ENCODE data around the gene NGFR. TPM values are rescaled to one million over a fixed set of nuclear protein-coding genes. Genes with fewer than 3 reads are reported as not detected.

The NGFR gene
- total and polyA plus RNA-seq, 2 donors (not counting 1 experiment from before 2014, with no cell fraction given), result 0.14 to 0.17 TPM

DNA sequence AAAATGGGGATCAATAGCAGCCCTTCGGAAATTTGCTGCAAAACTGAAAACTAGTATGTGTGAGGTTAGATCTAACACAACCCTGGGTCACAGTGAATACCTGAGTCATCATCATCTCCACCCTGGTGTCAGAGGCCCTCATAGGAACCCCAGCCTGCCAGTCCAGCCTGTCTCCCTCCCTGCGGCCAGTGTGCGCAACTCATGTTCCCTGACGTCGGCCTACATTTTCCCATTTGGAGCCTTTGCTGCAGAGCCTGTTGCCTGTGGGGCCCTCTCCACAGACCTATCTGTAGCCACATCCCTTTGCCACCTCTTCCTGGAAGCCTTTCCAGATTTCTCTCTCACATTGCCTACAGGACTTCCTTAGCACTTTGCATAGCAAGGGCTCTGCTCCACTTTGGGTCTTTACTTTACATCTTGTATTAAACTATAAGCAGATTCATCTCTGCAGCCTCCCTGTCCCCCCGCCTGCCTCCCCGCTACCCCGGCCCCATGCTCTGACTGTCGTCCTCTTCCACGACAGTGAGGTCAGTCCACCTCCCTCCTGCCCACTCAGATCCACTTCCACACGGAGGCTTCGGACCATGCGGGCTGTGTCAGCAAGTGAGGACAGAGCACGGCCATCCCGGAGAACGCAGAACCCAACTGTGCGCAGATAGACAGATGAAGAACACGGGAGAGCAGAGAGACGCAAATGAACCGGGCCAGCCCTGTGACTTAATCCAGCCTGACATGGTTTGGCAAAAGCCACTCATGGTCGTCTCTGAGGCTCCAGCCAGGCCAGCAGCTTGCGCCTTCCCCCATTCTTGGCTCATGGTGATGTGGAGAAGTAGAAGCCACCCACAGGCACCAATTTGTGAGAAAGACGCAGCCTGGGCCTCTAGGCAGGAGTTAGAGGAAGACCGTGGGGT is 31.0 kb downstream of the NGFR start:
- Histone ChIP-seq H3K36me3 (ENCODE audit: control insufficient read depth, insufficient read depth, low read length) (no peaks in the 10 kb centered on the region), H3K4me1 (ENCODE audit: control insufficient read depth, extremely low read depth, insufficient read depth, low read length) (no peaks in the 10 kb centered on the region), H3K27ac (ENCODE audit: insufficient read depth, low read length) (no peak overlapping the region), H3K9ac (ENCODE audit: insufficient read depth, low read length) (no peak overlapping the region), H2AFZ (ENCODE audit: low read length) (no peak overlapping the region), H3K4me3 (replicated peaks in 1 of 4; ENCODE audit: control extremely low read depth in 1 of 4, insufficient read depth in 1 of 4, low read depth in 3 of 4, low read length in 4 of 4) (no peak overlapping the region), H3K4me2 (ENCODE audit: extremely low read depth, insufficient read depth, low read length) (no peak overlapping the region), H4K20me1 (ENCODE audit: control insufficient read depth, extremely low read depth, insufficient read depth, low read length) (no peaks in the 10 kb centered on the region), H3K27me3 (ENCODE audit: control insufficient read depth, insufficient read depth, low read length) (peaks cover 18% of the 10 kb centered on the region), H3K79me2 (ENCODE audit: control insufficient read depth, insufficient read depth, low read length) (no peaks in the 10 kb centered on the region), H3K9me3 (ENCODE audit: control insufficient read depth, insufficient read depth, low read depth, low read length) (no peaks in the 10 kb centered on the region)
- no peak for DNase-seq (ENCODE audit: low read depth in 2 of 2)
- no peak for TF ChIP-seq EZH2 (IDR thresholded peaks at IDR 0.05; ENCODE audit: low read length, missing control alignments)
- TF ChIP-seq, protein P1, sequence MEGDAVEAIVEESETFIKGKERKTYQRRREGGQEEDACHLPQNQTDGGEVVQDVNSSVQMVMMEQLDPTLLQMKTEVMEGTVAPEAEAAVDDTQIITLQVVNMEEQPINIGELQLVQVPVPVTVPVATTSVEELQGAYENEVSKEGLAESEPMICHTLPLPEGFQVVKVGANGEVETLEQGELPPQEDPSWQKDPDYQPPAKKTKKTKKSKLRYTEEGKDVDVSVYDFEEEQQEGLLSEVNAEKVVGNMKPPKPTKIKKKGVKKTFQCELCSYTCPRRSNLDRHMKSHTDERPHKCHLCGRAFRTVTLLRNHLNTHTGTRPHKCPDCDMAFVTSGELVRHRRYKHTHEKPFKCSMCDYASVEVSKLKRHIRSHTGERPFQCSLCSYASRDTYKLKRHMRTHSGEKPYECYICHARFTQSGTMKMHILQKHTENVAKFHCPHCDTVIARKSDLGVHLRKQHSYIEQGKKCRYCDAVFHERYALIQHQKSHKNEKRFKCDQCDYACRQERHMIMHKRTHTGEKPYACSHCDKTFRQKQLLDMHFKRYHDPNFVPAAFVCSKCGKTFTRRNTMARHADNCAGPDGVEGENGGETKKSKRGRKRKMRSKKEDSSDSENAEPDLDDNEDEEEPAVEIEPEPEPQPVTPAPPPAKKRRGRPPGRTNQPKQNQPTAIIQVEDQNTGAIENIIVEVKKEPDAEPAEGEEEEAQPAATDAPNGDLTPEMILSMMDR (conservative IDR thresholded peaks at IDR 0.05 in 1 of 2, IDR thresholded peaks at IDR 0.05 in 1 of 2; ENCODE audit: low read depth in 1 of 2, low read length in 2 of 2), result no peak

DNA sequence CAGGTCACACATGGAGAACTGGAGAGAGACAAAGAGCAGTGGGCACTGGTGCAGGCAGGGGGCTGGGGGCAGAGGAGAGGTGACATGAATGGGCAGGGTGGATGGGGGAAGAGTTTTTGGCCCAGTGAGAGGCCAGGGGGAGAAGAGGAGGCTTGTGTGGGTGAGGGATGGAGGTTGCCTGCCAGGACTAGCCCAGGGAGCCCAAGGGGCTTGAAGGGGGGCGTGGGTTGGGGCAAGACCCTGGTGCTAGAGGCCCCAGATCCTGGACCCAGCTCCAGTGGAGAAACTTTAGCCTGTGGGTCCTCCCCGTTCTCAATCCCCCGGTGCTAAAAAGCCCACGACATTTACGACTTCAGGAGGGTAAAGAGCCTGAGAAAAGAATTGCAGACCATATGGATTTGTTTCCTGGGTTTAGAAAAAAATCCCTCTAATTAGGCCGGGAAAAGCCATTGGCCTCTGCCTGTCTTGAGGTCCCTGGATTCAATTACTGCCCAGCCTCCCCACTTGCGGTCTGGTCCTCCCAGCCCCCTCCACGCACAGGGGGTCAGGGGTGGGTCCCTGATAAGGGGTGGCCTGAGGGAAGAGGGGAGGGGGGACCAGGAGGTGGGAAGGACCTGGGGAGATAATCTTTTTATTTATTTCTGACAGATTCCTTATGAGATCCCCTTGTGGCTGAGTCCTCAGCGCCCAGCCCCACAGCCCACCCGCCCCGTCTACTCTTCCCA is 33.0 kb downstream of the NGFR start:
- Histone ChIP-seq H3K4me1 (ENCODE audit: control insufficient read depth, extremely low read depth, insufficient read depth, low read length) (no peaks in the 10 kb centered on the region), H3K36me3 (ENCODE audit: control insufficient read depth, insufficient read depth, low read length) (no peaks in the 10 kb centered on the region), H3K27ac (ENCODE audit: insufficient read depth, low read length) (no peak overlapping the region), H3K79me2 (ENCODE audit: control insufficient read depth, insufficient read depth, low read length) (no peaks in the 10 kb centered on the region), H3K9me3 (ENCODE audit: control insufficient read depth, insufficient read depth, low read depth, low read length) (no peaks in the 10 kb centered on the region), H3K4me2 (ENCODE audit: extremely low read depth, insufficient read depth, low read length) (no peak overlapping the region), H3K27me3 (ENCODE audit: control insufficient read depth, insufficient read depth, low read length) (peaks cover 9% of the 10 kb centered on the region), H3K4me3 (replicated peaks in 1 of 4; ENCODE audit: control extremely low read depth in 1 of 4, insufficient read depth in 1 of 4, low read depth in 3 of 4, low read length in 4 of 4) (no peak overlapping the region), H2AFZ (ENCODE audit: low read length) (no peak overlapping the region), H4K20me1 (ENCODE audit: control insufficient read depth, extremely low read depth, insufficient read depth, low read length) (no peaks in the 10 kb centered on the region), H3K9ac (ENCODE audit: insufficient read depth, low read length) (no peak overlapping the region)
- no peak for DNase-seq (ENCODE audit: low read depth in 2 of 2)
- TF ChIP-seq, protein P1 (conservative IDR thresholded peaks at IDR 0.05 in 1 of 2, IDR thresholded peaks at IDR 0.05 in 1 of 2; ENCODE audit: low read depth in 1 of 2, low read length in 2 of 2), result no peak
- TF ChIP-seq EZH2 (IDR thresholded peaks at IDR 0.05; ENCODE audit: low read length, missing control alignments), result no peak

DNA sequence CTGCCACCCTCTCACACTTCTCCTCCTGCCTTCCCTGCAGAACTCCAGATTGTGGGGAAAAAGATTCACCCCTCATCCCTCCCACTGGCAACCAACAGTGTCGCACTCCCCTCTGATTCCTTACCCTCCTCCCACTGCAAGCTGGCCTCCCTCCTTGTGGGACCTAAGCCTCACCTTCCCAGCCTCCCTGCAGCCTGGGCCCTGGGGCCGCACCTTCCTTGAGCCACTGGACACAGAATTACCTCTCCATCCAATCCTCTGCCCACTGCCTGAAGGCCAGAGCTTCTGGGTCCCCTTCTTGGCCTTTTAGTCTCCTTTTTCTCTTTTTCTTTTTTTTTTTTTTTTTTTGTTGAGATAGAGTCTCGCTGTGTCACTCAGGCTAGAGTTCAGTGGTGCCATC is 33.9 kb downstream of the NGFR start:
- Histone ChIP-seq H3K9ac (ENCODE audit: insufficient read depth, low read length) (no peak overlapping the region), H2AFZ (ENCODE audit: low read length) (no peak overlapping the region), H3K36me3 (ENCODE audit: control insufficient read depth, insufficient read depth, low read length) (no peaks in the 10 kb centered on the region), H3K27ac (ENCODE audit: insufficient read depth, low read length) (no peak overlapping the region), H3K27me3 (ENCODE audit: control insufficient read depth, insufficient read depth, low read length) (peaks cover 9% of the 10 kb centered on the region), H3K4me1 (ENCODE audit: control insufficient read depth, extremely low read depth, insufficient read depth, low read length) (no peaks in the 10 kb centered on the region), H3K79me2 (ENCODE audit: control insufficient read depth, insufficient read depth, low read length) (no peaks in the 10 kb centered on the region), H3K9me3 (ENCODE audit: control insufficient read depth, insufficient read depth, low read depth, low read length) (no peaks in the 10 kb centered on the region), H3K4me2 (ENCODE audit: extremely low read depth, insufficient read depth, low read length) (no peak overlapping the region), H3K4me3 (replicated peaks in 1 of 4; ENCODE audit: control extremely low read depth in 1 of 4, insufficient read depth in 1 of 4, low read depth in 3 of 4, low read length in 4 of 4) (no peak overlapping the region), H4K20me1 (ENCODE audit: control insufficient read depth, extremely low read depth, insufficient read depth, low read length) (no peaks in the 10 kb centered on the region)
- DNase-seq (ENCODE audit: low read depth in 2 of 2), result no peak
- no peak for TF ChIP-seq EZH2 (IDR thresholded peaks at IDR 0.05; ENCODE audit: low read length, missing control alignments)
